ENCODE data around the gene ZNF554.

DNA sequence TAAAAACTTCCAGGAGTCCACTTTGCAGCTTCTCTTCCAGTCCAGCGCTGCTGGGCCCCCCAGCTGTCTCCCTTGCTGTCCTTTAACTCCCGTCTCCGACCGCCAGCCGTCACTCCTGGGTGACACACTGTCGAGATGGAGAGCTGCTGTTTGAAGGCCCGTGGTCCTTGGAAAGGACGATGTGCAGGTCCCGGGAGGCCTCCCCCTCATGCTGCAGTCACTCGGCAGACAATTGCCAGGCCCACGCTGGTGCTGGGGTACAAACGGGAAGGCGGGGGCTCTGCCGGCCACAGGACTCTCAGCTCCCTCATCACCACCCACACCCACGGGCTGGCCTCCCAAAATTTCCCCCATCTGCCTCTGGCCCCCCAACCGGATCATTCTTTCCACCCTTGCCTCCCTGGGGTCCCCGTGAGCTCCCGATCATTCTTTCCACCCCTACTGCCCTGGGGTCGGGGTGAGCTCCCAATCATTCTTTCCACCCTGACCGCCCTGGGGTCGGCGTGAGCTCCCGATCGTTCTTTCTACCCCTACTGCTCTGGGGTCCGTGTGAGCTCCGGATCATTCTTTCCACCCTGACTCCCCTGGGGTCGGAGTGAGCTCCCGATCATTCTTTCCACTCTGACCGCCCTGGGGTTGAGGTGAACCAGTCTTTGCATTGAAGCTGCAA is 16.0 kb upstream of the ZNF554 start:
- TF ChIP-seq POLR2A (IDR thresholded peaks at IDR 0.05; ENCODE audit: low read depth, low read length) (no peak), POLR2AphosphoS5 (IDR thresholded peaks at IDR 0.05; ENCODE audit: low read depth, low read length) (no peak), SPI1 (IDR thresholded peaks at IDR 0.05; ENCODE audit: low read depth, low read length) (no peak), PAX5 (IDR thresholded peaks at IDR 0.05; ENCODE audit: insufficient read depth, low read length, severe bottlenecking) (no peak), TAF1 (IDR thresholded peaks at IDR 0.05; ENCODE audit: low read depth, low read length) (no peak)

Measured in GM12891 (cell line).